ENCODE data around the gene PROP1.
"Not testable (repeated sequence)": the region's sequence is repeated elsewhere in the genome, so short reads cannot be mapped to it uniquely, and the experiment has no call there.

Gene PROP1

GRCh38 chr5:177982072-177982727 is 13.8 kb downstream of the PROP1 start:
- DNase-seq (ENCODE audit: low spot score) = no peak

DNA sequence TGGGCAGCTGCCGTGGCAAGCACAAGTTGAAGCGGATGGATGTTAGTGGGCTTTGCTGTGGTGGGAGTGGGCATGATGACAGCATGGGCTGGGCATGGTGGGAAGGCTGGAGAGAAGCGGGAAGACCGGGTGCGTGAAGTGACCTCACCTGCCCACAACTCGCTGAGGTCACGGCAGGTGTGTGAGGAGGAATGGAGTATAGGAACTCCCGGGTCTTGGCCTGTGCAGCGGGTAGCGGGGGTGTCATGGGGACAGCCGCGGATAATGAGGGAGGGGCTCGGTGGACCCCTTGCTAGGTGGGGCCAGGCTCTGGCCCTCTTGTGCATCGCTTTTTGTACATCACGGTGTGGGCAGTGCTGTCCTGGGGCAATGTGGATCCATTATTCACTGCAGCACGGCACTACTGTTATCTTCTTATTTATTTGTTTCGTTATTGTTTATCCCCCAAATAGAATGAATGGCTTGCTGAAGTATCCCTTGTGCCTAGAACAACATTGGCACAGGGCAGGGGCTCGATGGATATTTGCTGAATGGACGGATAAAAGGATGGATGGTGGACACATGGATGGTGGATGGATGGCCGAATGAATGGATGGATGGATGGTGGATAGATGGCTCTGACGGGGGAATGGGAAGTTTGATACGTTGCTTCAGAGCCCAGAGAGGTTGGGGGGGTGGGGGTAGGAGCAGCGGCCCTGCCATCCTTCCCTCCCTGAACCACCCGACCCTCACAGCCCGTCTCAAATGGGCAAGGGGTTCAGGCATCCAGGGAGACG is 14.6 kb downstream of the PROP1 start:
- no peak for DNase-seq (ENCODE audit: low spot score)

- DNase-seq (ENCODE audit: low spot score) = no peak
Observed at GRCh38 chr5:177980743-177981151, 15.3 kb downstream of the PROP1 start.

DNA sequence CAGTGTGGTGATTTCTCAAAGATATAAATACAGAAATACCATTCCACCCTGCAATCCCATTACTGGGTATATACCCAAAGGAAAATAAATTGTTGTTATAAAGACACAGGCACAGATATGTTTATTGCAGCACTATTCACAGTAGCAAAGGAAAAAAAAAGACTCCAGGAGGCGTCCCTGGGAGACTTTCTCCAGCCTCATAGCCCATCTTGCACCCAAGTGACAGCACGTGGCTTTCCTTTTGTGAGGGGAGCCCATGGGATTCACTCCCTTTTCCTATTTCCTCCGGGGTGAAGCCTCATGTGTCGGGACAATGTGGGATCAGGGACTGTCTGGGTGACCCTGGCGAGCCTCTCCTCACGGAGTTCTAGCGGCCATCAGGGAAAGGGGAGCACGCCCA is 18.4 kb downstream of the PROP1 start:
- not testable (repeated sequence) for DNase-seq (ENCODE audit: low spot score)

GRCh38 chr5:177973066-177973635 is 22.9 kb downstream of the PROP1 start:
- no peak for DNase-seq (ENCODE audit: low spot score)

GRCh38 chr5:177972613-177973012 is 23.4 kb downstream of the PROP1 start:
- DNase-seq (ENCODE audit: low spot score) = no peak

DNA sequence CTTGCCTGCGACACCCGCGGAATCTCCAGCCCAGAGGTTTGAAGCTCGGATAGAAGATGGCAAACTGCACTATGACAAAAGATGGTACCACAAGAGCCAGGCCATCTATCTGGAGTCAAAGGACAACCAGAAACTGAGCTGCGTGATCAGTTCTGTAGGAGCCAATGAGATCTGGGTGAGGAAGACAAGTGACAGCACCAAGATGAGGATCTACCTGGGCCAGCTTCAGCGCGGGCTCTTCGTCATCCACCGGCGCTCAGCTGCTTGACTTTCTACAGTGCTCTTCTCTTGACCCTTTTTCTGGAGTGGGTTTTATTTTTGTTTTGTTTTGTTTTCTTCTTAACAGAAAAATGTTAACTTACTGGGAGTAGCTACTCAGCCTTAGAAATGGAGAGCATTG is 24.0 kb downstream of the PROP1 start:
- DNase-seq (ENCODE audit: low spot score) = not testable (repeated sequence)

DNA sequence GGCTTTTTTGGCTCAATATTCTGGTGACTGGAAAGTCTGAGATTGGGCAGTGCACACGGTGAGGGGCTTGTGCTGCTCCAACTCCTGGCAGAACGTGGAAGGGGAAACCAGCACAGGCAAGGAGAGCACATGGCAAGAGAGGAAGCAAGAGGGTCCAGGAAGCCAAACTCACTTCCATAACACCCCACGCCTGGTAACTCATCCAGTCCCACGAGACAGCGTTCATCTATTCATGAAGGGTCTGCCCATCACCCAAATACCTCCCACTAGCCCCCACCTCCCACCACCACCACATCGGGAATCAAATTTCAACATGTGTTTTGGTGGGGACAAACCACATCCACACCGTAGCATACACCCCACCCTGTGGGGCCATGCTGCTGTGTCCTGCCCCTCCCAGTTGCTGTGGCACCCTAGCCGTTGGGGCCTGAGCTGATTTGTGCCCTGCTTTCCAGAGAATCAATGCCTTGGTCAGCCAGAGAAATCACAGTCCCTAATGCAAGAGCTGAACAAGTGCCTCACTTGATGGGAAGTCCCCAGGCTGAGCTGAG is 27.3 kb downstream of the PROP1 start:
- no peak for DNase-seq (ENCODE audit: low spot score)

DNA sequence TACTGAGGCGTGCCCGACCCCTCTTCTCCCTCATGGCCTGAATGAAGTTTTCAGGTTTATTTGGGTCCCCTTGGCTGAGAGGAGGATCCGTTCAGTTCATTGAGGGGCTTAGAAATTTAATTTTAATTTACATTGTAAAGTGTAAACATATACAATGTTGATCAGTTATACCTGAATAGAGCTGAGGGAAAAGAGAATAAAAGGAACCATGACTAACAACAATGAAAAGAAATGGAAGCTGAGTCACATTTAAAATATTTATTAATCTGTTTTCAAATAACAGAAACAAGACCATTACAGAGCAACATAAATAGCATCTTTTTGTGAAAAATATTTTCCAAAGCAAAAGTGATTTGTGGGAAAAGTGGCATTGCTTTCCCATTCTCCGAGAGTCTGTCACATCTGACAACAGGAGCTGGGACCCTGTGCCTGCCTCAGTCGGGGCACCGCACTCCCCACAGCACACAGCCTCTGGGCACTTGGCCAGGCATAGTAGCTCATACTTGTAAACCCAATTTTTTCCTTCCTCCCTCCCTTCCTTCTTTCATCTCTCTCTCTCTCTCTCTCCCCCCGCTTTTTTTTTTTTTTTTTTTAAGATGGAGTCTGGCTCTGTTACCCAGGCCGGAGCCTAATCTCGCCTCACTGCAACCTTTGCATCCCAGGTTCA is 28.7 kb downstream of the PROP1 start:
- no peak for DNase-seq (ENCODE audit: low spot score)

- DNase-seq (ENCODE audit: low spot score) = no peak
Observed at GRCh38 chr5:177966839-177967166, 29.2 kb downstream of the PROP1 start.

DNA sequence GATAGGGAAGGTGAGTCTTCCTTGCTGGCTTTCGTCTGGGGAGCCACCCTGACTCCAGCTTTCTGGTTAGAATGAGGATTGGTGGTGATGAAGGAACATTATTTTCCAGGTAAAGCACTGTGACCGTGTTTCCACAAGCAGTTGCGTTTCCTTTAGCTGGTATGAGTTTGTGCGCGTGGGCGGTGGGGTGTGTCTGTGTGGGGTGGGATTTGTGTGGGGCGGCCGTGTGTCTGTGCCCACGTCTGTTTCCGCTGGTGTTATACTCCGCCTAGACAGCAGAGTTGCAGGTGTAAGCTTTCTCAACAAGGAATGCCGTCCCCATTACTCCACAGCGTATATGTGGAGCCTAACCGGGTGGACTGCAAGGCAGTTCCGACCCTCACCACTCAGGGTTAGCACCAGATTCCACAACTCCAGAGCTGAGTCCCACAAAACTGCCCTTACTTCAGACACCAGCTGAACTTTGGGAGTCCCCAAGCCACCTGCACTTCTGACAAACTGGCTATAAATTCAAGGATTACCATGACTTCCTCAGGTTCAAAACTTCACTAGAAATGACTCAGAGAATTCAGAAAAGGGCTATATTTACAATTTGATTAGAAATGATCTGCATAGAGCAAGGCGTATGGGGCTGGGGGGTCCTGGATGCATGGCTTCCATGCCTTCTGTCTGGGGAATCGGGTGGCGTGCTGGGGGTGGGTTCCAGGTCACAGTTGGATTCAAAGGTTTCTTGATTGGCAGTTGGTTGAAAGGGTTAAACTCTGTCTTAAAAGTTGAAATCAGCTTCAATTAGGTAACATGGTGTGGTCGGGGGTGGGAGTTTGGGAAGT is 29.8 kb downstream of the PROP1 start:
- no peak for DNase-seq (ENCODE audit: low spot score)

DNA sequence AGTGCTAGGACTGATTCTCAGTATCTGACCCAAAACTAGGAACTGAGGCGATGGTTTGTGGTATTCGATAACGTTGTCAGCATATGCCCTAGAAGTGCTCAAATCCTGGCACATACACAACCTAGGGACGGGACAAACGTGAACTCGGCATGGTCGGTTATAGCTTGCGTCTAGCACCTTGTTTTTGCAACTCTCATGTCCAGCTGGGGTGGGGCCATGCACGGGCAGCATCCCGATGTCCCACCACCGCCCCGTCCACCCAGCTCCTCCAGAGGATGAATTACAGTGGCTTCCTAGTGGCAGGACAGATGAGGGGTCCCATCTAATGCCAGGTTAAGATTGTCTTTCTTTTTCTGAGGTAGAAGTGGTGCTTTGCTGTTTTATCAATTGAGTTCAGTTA is 31.6 kb downstream of the PROP1 start:
- DNase-seq (ENCODE audit: low spot score) = no peak

GRCh38 chr5:177963966-177964365 is 32.1 kb downstream of the PROP1 start:
- no peak for DNase-seq (ENCODE audit: low spot score)

DNA sequence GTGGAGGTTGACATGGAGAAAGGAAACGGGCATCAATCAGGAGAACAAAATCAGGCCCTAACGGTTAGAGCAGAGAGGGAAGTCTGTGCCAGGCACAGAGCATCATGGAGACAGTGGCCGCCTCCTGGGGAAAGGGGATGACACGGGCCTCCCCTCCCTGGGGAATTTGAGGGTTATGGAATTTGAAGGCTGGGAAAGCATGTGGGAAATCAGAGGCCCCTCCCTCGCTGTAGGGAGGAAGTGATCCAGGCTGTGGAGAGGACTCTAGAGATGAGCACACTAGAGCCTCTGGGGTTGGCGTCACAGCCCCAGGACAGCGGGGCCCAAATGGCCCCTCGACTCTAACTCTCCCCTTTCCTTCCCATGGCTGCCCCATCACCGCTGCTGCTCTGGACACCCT is 36.7 kb downstream of the PROP1 start:
- no peak for DNase-seq (ENCODE audit: low spot score)

GRCh38 chr5:177958696-177959095 is 37.3 kb downstream of the PROP1 start:
- no peak for DNase-seq (ENCODE audit: low spot score)

DNA sequence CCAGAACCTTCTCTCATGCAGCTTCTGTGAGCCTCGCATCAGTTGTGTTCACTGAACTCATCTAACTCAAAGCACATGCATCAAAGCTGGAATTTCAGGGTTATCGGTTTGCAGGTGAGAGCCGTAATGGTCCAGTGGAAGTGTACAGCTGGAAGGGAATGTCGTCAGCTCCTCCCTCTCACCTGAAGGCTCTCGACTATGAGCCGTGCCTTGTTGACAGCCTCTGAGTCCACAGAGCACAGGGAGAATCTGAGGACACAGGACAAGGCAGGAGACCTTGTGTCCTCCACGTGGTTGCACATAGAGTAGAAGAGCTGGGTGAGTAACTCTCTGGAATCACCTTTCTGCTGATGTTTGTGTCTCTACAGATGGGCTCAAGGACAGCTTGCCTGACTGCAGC is 38.8 kb downstream of the PROP1 start:
- no peak for DNase-seq (ENCODE audit: low spot score)

- DNase-seq (ENCODE audit: low spot score) = not testable (repeated sequence)
Observed at GRCh38 chr5:177953101-177953500, 42.9 kb downstream of the PROP1 start.

DNA sequence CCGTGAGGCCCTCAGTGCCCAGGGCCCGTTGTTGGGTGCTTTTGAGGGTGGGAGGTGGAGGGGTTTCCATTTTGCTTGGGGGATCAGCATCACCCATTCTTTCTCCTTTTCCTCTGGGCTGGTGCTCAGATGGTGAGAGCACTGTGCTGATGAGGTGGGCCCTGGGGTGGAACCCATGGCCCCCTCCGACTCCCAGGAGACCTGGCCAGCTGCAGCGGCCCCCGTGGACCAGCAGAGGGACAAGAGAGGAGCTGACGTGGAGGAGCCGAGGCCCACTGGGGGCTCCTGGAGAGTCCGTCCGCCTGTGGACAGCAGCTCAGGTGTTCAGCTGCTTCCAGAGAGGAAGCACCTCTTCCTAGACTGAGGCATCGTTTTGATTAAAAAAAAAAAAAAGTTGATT is 46.4 kb downstream of the PROP1 start:
- not testable (repeated sequence) for DNase-seq (ENCODE audit: low spot score)

DNA sequence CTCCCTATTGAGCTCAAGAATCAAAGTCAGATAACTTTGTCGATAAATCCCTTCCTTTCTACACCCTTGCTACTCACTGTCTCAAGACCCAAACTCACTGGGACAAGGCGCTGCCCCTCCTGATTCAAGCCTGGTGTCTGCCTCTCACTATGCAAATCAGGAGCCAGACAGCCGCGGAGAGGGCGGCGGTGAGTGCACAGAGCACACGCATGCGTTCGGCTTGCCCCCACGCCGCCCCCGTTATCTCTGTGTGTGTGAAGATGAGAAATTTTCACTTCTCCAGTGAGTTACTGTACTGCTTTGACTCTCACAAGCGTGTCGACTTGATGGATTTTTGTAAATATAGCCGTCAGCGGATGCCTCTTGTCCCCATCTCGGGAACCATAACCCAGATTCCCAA is 47.0 kb downstream of the PROP1 start:
- not testable (repeated sequence) for DNase-seq (ENCODE audit: low spot score)

DNA sequence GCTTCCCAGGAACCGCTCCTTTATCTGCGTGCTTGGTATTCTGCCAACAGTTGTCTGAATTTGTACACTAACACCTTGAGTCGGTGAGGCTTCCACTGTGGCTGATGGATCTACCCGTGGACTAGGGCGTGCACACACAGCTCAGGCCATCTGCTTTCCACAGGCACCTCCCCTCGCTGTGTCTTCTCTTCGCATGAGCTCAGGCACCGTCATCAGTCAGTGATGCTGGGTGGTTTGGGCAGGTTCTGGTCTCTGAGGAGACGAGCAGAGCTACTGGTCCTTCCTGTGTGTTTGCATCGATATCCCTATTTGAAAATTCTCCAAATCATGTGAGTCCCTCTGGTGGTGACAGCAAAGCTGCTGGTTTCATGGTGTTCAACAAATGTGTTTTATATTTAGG is 48.1 kb downstream of the PROP1 start:
- not testable (repeated sequence) for DNase-seq (ENCODE audit: low spot score)

DNA sequence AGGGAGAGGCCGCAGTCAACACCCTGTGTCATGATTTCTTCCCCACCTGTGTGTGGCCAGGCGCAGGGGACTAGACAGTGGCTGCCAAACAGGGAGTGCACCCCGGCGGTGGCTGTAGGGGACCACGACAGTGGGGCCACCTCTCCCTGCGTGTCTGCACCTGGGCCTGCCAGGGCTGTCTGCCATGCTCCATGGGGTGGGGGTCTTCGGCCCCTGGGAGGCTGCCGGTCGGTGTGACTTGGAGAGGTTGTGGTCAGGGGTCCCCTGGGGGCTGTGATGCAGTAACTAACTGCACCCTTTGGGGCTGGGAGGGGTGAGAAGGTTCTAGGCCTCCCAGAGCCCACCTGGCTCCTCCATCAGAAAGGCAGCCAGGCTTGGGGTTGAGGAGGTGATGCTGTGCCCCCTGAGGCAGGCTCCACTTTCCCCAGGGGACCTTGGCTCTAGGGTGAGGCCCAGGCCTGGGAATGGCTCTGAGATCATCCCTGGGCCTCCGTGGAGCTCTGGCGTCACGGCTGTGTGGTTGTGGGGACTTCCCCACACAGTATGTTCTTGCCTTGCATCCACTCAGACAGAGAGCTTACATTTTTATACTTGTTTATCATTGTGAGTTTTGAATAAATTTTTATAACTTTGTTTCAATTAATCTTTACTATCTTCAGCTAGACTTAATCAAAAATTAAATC is 50.3 kb downstream of the PROP1 start:
- DNase-seq (ENCODE audit: low spot score) = not testable (repeated sequence)
